Stimulated activated CD4-positive, alpha-beta T cell treated with anti-CD3 and anti-CD28 coated beads, Interleukin-1b, Interleukin-23, amount 100 ng/mL, for 1 hour (primary cell): ENCODE measurements around the gene PRR23E.

Experiments
- DNase-seq, 2 donors: peaks; one replicate each; pipeline ENCODE4 v3.0.0-alpha.2; 2020; ENCODE audit warnings: low read depth in 2 of 2

The PRR23E gene

DNA sequence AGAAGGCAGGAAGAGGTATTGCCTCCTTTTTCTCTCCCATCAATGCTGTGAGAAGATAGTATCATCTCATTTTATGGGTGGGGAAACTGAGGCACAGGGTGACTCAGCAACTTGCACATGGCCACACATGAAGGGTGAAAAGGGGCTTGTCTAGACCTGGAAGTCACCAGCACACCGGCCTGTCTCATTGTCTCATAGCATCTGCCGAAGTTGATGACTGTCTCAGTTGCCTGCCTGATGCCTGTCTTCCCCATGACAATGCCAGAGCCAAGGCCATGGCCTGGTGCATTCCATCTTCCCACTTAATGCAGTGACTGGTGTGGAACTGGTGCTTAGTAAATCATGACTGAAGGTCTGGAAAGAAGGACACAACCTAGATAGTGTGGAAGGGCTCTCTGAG lies 27.9 kb upstream of the PRR23E start:
- DNase-seq: no peak

- DNase-seq: no peak
Observed at GRCh38 chr3:127165694-127166485, 27.0 kb upstream of the PRR23E start.

DNA sequence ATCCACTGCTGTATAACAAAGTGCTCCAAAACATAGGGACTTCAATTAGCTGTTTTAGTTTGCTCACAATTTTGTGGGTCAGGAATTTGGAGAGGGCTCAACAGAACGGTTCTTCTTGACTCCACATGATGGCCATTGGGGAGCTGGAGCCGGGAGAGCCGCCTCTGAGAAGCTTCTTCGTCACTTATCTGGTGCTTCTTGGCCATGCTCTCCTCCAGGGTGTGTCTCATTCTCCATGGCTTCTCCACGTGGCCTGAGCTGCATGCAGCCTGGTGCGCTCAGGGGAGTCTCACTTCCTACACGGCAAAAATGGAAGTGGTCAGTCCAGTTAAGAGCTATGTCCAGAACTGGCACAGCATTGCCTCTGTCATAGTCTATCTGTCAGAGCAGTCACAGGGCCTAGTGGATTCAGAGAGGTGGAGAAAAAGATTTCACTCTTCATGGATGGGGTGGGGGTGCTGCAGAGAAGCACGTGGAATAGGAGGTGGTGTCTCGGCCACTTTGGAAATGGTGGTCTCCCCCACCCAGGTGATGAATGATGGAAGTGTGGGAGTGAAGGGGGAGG lies 26.3 kb upstream of the PRR23E start:
- no peak for DNase-seq

DNA sequence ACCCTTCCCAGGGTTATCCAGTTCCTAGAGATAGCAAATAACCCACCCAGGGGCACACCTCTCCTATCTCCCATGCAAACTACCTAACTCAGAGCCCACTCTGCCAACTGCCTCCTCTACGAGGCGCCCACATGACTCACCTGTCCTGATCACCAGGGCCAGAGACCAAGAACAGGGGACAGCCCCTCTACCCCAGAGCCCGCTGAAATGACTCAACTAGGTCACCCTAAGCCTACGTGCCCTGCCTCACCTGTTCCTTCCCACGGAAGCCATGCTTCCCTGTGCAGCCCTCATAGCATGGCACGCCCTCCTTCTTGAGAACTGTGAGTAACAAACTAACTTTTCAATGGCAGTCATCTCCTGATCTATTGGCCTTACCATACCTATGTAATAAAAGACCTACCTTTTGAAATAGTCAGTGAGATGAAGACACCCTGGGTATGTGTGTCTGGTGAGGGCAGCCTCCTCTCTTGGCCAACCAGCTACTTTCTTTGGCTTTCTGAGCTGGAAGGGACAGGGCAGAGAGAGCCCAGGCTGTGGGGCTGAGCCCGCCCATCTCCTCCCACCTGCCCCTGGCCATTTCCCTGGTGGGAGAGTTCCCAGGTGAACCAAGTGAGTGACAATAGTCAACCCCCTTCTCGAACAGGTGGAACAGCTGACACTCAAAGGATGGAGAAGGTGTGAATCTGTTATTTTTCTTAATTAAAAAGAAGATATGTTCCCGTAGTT lies 25.5 kb upstream of the PRR23E start:
- no peak for DNase-seq

DNA sequence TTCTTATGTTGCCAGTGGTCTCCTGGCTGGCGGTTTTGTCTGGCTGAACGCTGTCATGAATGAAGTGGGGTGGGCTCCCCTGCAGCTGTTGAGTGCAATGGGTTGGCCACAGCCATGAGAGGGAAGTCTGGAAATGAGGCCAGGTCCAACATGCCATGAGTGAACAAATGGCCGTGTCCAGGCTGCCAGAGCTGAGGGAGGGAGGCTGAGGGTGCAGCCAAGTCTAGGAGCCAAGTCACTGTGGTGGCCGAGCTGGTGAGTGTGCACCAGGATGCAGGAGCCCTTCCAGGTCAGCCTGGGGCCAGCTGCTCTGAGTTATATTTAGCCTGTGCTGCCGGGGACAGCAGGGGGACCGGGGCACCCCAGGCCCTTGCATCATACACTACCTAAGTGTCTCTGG lies 24.7 kb upstream of the PRR23E start:
- no peak for DNase-seq

DNA sequence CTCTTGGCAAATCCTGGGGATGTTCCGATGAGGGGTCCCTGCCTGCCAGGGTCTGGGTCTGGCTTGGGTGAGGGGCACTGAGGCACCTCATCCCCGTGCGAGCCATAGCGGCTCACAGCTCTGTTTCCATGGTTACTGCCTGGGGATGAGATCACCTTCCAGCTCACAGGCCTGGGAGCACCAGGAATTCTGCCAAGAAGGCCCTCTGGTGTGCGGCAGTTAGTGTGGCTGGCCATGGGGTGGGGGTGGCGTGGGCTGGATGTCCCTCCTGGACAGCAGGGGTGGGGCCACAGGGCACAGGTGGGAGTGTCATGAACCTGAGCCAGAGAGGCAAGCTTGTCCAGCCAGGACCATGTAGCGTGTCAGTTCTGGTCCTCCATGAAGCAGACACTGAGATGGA lies 22.1 kb upstream of the PRR23E start:
- DNase-seq: no peak

DNA sequence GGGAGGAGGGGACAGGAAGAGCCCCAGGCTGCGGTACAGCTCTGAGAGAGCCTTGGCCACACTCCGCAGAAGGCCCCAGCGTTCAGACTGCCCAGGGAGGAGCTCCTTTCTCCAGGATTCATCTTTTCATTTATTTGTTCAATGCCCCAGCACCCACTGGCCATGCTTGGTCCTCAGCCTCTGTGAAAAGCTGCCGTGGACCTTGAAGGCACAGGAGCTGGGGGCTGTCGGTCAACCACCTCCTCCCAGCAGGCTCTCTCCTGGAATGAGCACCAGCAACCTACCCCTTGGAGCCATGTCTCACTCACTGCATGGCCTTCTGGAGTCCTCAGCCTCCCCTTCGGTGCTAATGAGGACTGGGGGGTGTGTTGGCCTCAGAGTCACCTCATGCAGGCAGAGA lies 21.6 kb upstream of the PRR23E start:
- DNase-seq: no peak

- DNase-seq: no peak
Observed at GRCh38 chr3:127171721-127172120, 21.2 kb upstream of the PRR23E start.

DNA sequence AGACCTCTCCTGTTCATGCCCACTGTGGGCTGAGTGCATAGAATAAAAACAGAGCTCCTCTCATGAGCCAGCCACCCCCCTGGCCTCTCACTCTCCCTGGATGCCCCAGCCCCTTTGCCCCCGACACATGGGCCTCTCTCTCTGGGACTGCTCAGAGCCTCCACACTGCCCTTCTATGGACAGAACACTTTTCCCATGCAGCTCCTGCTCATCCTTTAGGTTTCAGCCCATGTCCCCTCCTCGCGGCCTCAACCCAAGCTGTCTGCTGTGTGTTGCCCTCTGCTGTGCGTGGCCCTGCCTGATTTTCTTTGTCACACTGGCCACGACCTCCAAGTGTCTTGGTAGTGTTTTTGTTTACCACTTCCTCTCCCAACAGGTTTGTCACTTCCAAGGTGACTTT lies 20.7 kb upstream of the PRR23E start:
- no peak for DNase-seq

DNA sequence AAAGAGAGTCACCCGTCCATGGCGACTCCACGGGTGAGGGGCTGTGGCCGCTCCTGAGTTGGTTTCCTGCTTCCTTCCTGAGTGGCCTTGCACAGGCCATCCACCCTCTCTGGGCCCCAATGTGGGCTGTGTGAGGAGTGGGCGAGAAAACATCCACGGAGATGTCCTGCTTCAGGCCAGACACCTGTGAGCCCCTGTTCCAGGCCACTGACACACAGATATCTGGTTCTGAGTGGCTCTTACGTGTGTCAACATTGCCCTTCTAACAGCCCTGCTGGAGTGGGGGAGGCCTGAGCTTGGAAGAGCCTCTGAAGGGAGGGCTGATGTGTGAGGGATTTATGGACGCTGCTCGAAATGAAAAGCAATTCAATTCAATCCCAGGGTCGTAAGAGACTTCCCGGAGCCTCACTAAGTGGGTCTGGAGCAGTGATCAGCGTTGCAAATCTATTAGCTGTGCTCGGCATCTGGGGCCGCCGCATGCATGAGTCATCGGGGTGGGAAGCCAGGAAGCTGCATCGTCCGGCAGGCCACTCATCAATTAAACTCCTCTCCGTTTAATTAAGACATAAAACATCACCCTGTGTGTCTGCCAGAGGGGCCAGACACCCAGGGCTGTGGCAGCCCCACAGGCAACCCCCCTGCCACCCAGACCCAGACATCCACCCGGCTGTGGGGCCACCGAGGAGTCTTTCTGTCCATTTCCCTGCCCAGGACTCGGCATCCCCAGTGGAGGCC lies 20.0 kb upstream of the PRR23E start:
- DNase-seq: no peak

DNA sequence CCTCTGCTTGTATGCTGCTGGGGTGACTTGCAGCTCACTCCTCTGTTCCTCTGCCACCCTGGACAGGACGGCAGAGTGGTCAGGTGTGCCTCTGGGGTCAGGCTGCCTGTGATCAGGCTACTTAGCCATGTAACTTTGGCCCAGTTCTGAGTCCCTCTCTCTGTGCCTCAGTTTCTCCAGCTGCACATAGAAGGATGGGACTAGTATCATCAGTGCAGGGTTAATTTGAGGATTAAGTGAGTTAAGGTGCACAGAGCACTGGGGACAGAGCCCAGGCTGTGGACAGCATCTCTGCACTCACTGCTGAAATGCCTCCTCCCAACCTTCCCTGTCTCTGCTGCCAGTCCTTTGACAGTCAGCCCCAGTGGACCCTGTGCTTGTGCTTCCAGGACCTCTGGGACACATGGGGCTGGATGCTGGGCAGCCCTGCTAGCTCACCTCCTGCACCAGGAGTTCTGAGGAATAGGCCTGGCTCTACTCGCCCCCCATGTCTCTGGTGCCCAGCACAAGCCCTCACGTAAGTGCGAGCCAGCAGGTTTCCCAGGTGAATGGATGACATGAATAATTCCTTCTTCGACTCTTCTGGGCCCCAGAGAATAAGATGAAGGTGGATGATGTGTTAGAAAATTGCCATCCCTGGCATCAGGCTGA lies 19.3 kb upstream of the PRR23E start:
- DNase-seq: no peak

DNA sequence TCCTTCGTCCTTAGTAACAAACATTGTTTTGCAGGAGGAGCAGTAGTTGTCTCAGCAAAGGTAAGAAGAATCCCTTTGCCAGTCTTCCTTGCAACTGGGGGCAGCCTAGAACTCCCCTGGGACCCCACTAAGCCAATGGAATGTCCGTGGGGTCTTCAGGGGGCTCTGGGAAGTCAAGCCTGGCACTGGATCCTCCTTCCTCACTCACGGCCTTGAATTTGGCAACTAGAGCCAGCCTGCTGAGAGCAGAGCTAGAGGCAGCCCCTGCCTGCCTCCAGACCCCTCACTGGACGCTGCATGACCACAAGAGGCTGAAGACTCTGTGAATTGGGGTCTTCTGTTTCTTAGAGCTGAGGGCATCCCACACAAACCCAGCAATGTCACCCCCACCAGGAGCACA lies 18.6 kb upstream of the PRR23E start:
- DNase-seq: no peak

DNA sequence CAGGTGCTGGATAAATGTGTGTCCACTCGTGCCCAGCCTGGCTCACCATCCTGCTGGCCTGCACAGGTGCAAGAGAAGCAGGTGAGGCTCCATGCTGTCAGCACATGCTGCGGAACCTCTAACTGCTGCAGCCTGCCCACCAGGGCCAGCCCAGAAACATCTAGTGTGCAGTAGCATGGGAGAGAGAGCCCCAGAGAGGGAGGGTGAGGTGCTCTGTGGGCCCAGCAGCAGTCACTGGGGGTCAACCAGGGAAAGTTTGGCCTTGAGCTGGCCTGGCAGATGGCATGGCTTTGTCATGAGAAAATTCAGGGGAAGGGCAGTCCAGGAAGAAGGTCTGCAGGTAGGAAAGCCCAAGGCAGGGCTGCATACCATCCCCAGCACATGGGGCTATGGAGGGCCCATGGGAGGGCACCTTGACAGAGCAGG lies 18.2 kb upstream of the PRR23E start:
- DNase-seq: no peak

GRCh38 chr3:127175272-127175671 lies 17.7 kb upstream of the PRR23E start:
- no peak for DNase-seq

- DNase-seq: no peak
Observed at GRCh38 chr3:127177226-127177625, 15.7 kb upstream of the PRR23E start.

- no peak for DNase-seq
Observed at GRCh38 chr3:127180859-127181258, 12.1 kb upstream of the PRR23E start.

DNA sequence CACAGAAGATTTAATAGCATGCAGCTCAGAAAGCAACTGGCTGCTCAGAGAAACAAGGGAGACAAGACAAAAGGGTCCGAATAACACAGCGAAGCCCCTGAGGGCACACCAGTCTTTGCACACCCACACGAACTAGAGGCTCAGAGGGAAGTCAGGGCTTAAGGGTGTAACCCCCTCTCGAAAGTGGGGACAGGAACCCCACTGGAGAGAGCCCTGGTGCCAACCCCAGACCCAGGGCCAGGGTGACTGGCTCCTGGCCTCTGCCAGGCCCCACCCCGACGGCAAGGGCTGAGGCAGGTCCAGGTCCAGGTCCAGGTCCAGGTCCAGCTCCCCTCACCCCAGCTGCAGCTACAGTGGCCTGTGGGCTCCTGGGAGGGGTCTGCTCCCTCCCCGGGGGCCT lies 10.5 kb upstream of the PRR23E start:
- no peak for DNase-seq

GRCh38 chr3:127182848-127183714 lies 9.8 kb upstream of the PRR23E start:
- DNase-seq: no peak

DNA sequence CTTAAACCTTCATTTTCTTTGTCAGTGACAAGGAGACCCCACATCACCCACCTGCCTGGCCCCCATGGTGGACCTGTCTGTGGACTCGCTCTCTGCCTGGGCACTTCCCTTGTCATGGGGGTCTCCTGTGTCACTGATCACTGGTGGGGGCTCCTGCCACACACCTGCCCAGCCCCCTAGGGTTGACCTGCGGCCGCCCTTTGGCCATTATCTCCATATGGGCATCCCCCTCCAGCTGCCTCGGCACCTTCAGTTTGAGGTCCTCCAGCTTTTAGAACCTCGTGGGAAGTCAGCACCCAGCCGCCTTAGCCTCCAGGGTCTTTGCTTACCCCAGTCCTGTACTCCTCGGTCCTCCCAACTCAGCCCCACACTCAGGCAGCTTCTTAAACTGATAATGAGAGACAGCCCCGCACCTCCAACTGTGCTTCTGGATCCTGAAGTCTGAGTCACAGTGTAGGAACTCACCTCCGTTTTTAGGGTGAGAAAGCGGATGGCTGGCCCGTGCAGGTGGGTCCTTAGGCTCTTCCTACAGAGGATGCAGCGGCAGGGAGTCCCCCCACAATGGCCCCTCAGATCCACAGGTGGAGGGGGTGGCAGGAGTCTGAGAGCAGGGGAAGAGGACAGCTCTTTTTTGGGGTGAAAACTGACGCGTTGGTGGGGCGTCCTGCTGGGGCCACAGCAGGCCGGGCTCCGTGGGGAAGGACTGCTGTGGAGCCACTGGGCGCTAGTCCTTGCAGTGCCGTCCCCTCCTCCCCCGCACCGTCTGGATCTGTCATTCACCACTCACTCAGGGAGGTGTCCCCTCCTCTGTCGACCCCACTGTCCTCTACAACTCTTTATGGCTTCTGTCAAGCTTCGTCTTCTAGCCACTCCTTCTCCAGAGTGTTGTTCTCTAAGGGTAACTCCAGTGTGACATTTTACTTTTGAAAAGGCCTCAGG lies 8.7 kb upstream of the PRR23E start:
- DNase-seq: no peak

DNA sequence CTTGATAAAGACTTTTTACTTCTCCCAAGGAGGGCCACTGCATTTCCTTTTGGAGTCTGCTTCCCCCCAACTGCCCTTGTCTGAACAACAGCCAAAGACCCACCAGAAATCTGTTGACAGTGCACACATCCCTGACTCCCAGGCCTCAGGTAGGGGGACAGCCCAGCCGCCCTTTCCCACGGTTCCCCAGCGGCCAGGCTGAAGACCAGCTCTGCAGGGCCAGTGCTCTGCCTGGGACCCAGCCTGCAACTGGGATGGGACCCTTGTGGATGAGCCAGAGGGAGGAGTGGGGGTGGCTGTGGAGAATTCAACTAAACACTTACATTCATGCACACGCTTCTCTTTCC lies 8.1 kb upstream of the PRR23E start:
- no peak for DNase-seq
